ENCODE measurements around the gene ZNF217. TPM values are rescaled to one million over a fixed set of nuclear protein-coding genes. Genes with fewer than 3 reads are reported as not detected.

ZNF217 gene
- total and polyA plus RNA-seq, 10 of the 15 experiments (the other 5 are each of a cell fraction or from before 2014, with no cell fraction given) = 8.5 to 76.6 (median 40.6) TPM

DNA sequence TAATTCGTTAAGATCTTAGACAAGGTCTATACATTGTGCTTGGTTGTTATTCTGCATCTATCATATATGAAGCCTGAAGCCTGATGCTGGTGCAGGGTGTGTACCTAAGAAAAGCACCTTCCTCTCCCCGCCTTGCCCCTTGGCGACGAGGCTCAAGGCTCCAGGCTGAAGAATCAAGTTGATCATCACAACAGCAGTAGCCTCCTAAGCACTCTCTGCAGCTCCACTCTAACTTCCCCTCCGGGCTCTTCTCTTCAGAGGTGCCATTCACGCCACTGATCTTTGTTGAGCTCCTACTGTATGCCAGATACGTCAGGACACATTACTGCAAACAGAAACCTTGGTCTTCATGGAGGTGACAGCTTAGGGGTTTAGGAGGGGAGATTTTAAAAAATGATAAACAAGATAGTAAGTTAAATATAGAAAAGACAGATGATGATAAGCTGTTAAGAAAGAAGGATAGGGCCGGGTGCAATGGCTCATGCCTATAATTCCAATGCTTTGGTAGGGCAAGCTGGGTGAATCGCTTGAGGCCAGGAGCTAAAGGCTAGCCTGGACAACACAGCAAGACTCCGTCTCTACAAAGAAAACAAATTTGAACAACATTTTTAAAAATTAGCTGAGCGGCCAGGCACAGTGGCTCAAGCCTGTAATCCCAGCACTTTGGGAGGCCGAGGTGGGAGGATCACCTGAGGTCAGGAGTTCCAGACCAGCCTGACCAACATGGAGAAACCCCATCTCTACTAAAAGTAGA lies 38.4 kb upstream of the ZNF217 start:
- Histone ChIP-seq H4K20me1 (ENCODE audit: control insufficient read depth, insufficient read depth) (no peaks in the 10 kb centered on the region), H3K27me3 (replicated peaks in 1 of 2; ENCODE audit: control insufficient read depth in 2 of 2, insufficient read depth in 2 of 2, low read length in 1 of 2) (no peaks in the 10 kb centered on the region), H3K27ac (ENCODE audit: control insufficient read depth, insufficient read depth) (no peak overlapping the region), H3K4me1 (ENCODE audit: control insufficient read depth, insufficient read depth, low read length) (peaks cover 16% of the 10 kb centered on the region; the same call in 1 of the 2 replicates), H2AFZ (ENCODE audit: control insufficient read depth, low read depth, low read length) (no peak overlapping the region), H3K4me2 (ENCODE audit: control insufficient read depth, insufficient read depth) (no peak overlapping the region), H3K36me3 (ENCODE audit: control insufficient read depth in 2 of 2, insufficient read depth in 2 of 2, low read length in 1 of 2) (no peaks in the 10 kb centered on the region), H3K9me3 (replicated peaks; ENCODE audit: control insufficient read depth, insufficient read depth, low read length) (no peaks in the 10 kb centered on the region), H3K9ac (ENCODE audit: control insufficient read depth, insufficient read depth, low read length) (no peak overlapping the region), H3K4me3 (no peak overlapping the region), H3K79me2 (ENCODE audit: control insufficient read depth, insufficient read depth, low read length) (no peaks in the 10 kb centered on the region)
- WGBS (ENCODE audit: insufficient coverage, insufficient replicate concordance, low lambda C conversion rate, missing lambda C conversion rate) = 89% methylated on average over 12 of the region's 12 CpGs
- FAIRE-seq (no peak), DNase-seq (ENCODE audit: low read depth, low spot score) (no peak), ATAC-seq (no peak)
- BruUV-seq (replicated peaks) = no TSS peak
- ChIA-PET CTCF (interaction anchor here (0.6 kb wide), 1 partner anchor 109 kb away, joined by 3 read pairs; no protein-coding TSS in a partner anchor), SMC1A (ENCODE audit: uncharacterized antibody, unreplicated experiment) (interaction anchor here (0.7 to 1.8 kb wide), 5 partner anchors 9 to 13 kb away, joined by 3 to 6 read pairs (median 4); no protein-coding TSS in a partner anchor), POLR2A (interaction anchor here (0.6 to 1.2 kb wide), 2 partner anchors 11 to 18 kb away, joined by 3 to 4 read pairs; no protein-coding TSS in a partner anchor), RAD21 (ENCODE audit: unreplicated experiment) (interaction anchor here (1.6 kb wide), 1 partner anchor 9 kb away, joined by 4 read pairs; no protein-coding TSS in a partner anchor)
- in situ Hi-C loops (cut with MboI) = no loop called here
- intact Hi-C loops (cut with micrococcal nuclease; ENCODE audit: unreplicated experiment) = no loop called here
- TF ChIP-seq, protein P1, sequence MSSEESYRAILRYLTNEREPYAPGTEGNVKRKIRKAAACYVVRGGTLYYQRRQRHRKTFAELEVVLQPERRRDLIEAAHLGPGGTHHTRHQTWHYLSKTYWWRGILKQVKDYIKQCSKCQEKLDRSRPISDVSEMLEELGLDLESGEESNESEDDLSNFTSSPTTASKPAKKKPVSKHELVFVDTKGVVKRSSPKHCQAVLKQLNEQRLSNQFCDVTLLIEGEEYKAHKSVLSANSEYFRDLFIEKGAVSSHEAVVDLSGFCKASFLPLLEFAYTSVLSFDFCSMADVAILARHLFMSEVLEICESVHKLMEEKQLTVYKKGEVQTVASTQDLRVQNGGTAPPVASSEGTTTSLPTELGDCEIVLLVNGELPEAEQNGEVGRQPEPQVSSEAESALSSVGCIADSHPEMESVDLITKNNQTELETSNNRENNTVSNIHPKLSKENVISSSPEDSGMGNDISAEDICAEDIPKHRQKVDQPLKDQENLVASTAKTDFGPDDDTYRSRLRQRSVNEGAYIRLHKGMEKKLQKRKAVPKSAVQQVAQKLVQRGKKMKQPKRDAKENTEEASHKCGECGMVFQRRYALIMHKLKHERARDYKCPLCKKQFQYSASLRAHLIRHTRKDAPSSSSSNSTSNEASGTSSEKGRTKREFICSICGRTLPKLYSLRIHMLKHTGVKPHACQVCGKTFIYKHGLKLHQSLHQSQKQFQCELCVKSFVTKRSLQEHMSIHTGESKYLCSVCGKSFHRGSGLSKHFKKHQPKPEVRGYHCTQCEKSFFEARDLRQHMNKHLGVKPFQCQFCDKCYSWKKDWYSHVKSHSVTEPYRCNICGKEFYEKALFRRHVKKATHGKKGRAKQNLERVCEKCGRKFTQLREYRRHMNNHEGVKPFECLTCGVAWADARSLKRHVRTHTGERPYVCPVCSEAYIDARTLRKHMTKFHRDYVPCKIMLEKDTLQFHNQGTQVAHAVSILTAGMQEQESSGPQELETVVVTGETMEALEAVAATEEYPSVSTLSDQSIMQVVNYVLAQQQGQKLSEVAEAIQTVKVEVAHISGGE (CRISPR knock-in tag; IDR thresholded peaks at IDR 0.05) = no peak
- TF ChIP-seq, protein P2, sequence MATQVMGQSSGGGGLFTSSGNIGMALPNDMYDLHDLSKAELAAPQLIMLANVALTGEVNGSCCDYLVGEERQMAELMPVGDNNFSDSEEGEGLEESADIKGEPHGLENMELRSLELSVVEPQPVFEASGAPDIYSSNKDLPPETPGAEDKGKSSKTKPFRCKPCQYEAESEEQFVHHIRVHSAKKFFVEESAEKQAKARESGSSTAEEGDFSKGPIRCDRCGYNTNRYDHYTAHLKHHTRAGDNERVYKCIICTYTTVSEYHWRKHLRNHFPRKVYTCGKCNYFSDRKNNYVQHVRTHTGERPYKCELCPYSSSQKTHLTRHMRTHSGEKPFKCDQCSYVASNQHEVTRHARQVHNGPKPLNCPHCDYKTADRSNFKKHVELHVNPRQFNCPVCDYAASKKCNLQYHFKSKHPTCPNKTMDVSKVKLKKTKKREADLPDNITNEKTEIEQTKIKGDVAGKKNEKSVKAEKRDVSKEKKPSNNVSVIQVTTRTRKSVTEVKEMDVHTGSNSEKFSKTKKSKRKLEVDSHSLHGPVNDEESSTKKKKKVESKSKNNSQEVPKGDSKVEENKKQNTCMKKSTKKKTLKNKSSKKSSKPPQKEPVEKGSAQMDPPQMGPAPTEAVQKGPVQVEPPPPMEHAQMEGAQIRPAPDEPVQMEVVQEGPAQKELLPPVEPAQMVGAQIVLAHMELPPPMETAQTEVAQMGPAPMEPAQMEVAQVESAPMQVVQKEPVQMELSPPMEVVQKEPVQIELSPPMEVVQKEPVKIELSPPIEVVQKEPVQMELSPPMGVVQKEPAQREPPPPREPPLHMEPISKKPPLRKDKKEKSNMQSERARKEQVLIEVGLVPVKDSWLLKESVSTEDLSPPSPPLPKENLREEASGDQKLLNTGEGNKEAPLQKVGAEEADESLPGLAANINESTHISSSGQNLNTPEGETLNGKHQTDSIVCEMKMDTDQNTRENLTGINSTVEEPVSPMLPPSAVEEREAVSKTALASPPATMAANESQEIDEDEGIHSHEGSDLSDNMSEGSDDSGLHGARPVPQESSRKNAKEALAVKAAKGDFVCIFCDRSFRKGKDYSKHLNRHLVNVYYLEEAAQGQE (IDR thresholded peaks at IDR 0.05; ENCODE audit: low read depth, low read length) = no peak
- TF ChIP-seq JUNB (IDR thresholded peaks at IDR 0.05) = no peak
- TF ChIP-seq KLF5 (IDR thresholded peaks at IDR 0.05; ENCODE audit: partially characterized antibody) = no peak
- no peak for TF ChIP-seq TBL1XR1 (IDR thresholded peaks at IDR 0.05; ENCODE audit: low read depth, low read length)
- TF ChIP-seq CEBPB (IDR thresholded peaks at IDR 0.05; ENCODE audit: borderline replicate concordance in 1 of 2, low read depth in 2 of 2, low read length in 2 of 2) = no peak
- TF ChIP-seq FOXK2 (IDR thresholded peaks at IDR 0.05) = no peak
- peak in 1 of 2 experiments; percentile 73; a peak in 1 of 4 replicates for TF ChIP-seq ETV6 (conservative IDR thresholded peaks at IDR 0.05 in 1 of 2, IDR thresholded peaks at IDR 0.05 in 1 of 2; ENCODE audit: borderline replicate concordance in 1 of 2, low read depth in 1 of 2)
- no peak for TF ChIP-seq ZNF217 (IDR thresholded peaks at IDR 0.05)

Measured in GM12878 (cell line).